Activated CD8-positive, alpha-beta T cell treated with anti-CD3 and anti-CD28 coated beads, Interleukin-2, amount 10 ng/mL, durations not matched to agents 7 days and 5 days (primary cell): Measurements from ENCODE around the gene PYDC1. TPM values are rescaled to one million over a fixed set of nuclear protein-coding genes. Genes with fewer than 3 reads are reported as not detected.
"Not testable (repeated sequence)": the region's sequence is repeated elsewhere in the genome, so short reads cannot be mapped to it uniquely, and the experiment has no call there.

Experiments
- ATAC-seq: fragments of 150-1000 bp; cut with Tn5 transposase; one replicate; pipeline ENCODE4 v1.10.0; 2021; ENCODE audit warnings: moderate library complexity
- CTCF ChIA-PET: fragments of 350-600 bp; sonication (Branson Sonifier 250); formaldehyde crosslinking; loops from one replicate; lab custom pipeline; 2021; ENCODE audit warnings: antibody characterized with exemption; lab: Charles Lee
- POLR2A ChIA-PET: fragments of 350-600 bp; sonication (Branson Sonifier 250); formaldehyde crosslinking; loops from one replicate; lab custom pipeline; 2021; ENCODE audit warnings: antibody characterized with exemption; lab: Charles Lee
- DNase-seq: peaks from one replicate; pipeline ENCODE4 v3.0.0-alpha.2; 2020
- H3K27ac Mint-ChIP-seq: one replicate; pipeline ENCODE4 v1.8.0; 2021; ENCODE audit warnings: mild to moderate bottlenecking, mixed read lengths
- H3K27me3 Mint-ChIP-seq: one replicate; pipeline ENCODE4 v1.8.0; 2021; ENCODE audit warnings: low read depth, mixed read lengths
- H3K36me3 Mint-ChIP-seq: one replicate; pipeline ENCODE4 v1.8.0; 2021; ENCODE audit warnings: low read depth, mixed read lengths
- H3K4me1 Mint-ChIP-seq: one replicate; pipeline ENCODE4 v1.8.0; 2021; ENCODE audit warnings: low read depth, mixed read lengths
- H3K4me3 Mint-ChIP-seq: one replicate; pipeline ENCODE4 v1.8.0; 2021; ENCODE audit warnings: mild to moderate bottlenecking, mixed read lengths
- H3K9me3 Mint-ChIP-seq: one replicate; pipeline ENCODE4 v1.8.0; 2022; ENCODE audit warnings: mixed read lengths; ENCODE audit not compliant: insufficient read depth
- total RNA-seq, 2 experiments: library from RNA; stranded (reverse); gene quantifications; one replicate each; pipeline ENCODE4 v1.2.3, GENCODE V29; 2021

PYDC1 gene
- total RNA-seq, 2 experiments from 2014 or later: not detected

- POLR2A ChIA-PET: interaction anchor here (0.6 to 3.3 kb wide), 9 partner anchors 8 to 273 kb away, joined by 3 to 34 read pairs (median 4); partner anchors contain the start of gene ARMC5
- H3K27ac Mint-ChIP-seq: no peak overlapping the region
Observed at GRCh38 chr16:31185339-31185738, 31.6 kb downstream of the PYDC1 start.

GRCh38 chr16:31184888-31185287 is 32.0 kb downstream of the PYDC1 start:
- peak overlapping the region; percentile 50 for H3K4me3 Mint-ChIP-seq
- peaks cover 76% of the 10 kb centered on the region for H3K4me1 Mint-ChIP-seq
- peaks cover 94% of the 10 kb centered on the region for H3K36me3 Mint-ChIP-seq
- ChIA-PET CTCF (interaction anchor here (1.1 to 1.2 kb wide), 2 partner anchors 17 to 198 kb away, joined by 3 to 4 read pairs; no protein-coding TSS in a partner anchor), POLR2A (interaction anchor here (1.5 to 6.2 kb wide), 7 partner anchors 8 to 273 kb away, joined by 4 to 87 read pairs (median 8); partner anchors contain the start of genes ARMC5 and PYCARD)
- no peaks in the 10 kb centered on the region for H3K9me3 Mint-ChIP-seq
- DNase-seq (no peak), ATAC-seq (no peak)
- no peaks in the 10 kb centered on the region for H3K27me3 Mint-ChIP-seq
- H3K27ac Mint-ChIP-seq: peak overlapping the region; percentile 72

More at GRCh38 chr16:31185339-31185738, 31.6 kb downstream of the PYDC1 start:
- peaks cover 96% of the 10 kb centered on the region for H3K36me3 Mint-ChIP-seq
- H3K4me3 Mint-ChIP-seq: peak overlapping the region; percentile 46
- ATAC-seq (no peak), DNase-seq (no peak)
- peaks cover 80% of the 10 kb centered on the region for H3K4me1 Mint-ChIP-seq
- no peaks in the 10 kb centered on the region for H3K9me3 Mint-ChIP-seq
- no peaks in the 10 kb centered on the region for H3K27me3 Mint-ChIP-seq
- CTCF ChIA-PET: interaction anchor here (1.1 to 1.2 kb wide), 2 partner anchors 16 to 198 kb away, joined by 3 to 4 read pairs; no protein-coding TSS in a partner anchor

- peak overlapping the region; percentile 81 for H3K27ac Mint-ChIP-seq
Observed at GRCh38 chr16:31183432-31184428, 33.2 kb downstream of the PYDC1 start.

GRCh38 chr16:31182391-31182790 is 34.5 kb downstream of the PYDC1 start:
- no peak for ATAC-seq
- CTCF ChIA-PET: interaction anchor here (0.9 to 1.4 kb wide), 2 partner anchors 197 to 201 kb away, joined by 3 read pairs; partner anchors contain the start of gene HSD3B7
- no peak for DNase-seq
- Mint-ChIP-seq H3K27ac (peak overlapping the region; percentile 97), H3K9me3 (no peaks in the 10 kb centered on the region), H3K27me3 (no peaks in the 10 kb centered on the region), H3K4me1 (peaks cover 68% of the 10 kb centered on the region), H3K36me3 (peaks cover 69% of the 10 kb centered on the region), H3K4me3 (peak overlapping the region; percentile 94)
- POLR2A ChIA-PET: interaction anchor here (0.6 to 6.2 kb wide), 6 partner anchors 11 to 108 kb away, joined by 3 to 87 read pairs (median 4); partner anchors contain the start of genes KAT8, PYCARD, ZNF646 and ZNF668

More at GRCh38 chr16:31183432-31184428, 33.2 kb downstream of the PYDC1 start:
- CTCF ChIA-PET: interaction anchor here (1.0 to 1.3 kb wide), 3 partner anchors 12 to 274 kb away, joined by 3 to 4 read pairs (median 3); no protein-coding TSS in a partner anchor
- peaks cover 68% of the 10 kb centered on the region for H3K4me1 Mint-ChIP-seq
- H3K4me3 Mint-ChIP-seq: peak overlapping the region; percentile 94
- H3K27me3 Mint-ChIP-seq: no peaks in the 10 kb centered on the region
- POLR2A ChIA-PET: interaction anchor here (0.5 to 6.2 kb wide), 13 partner anchors 9 to 277 kb away, joined by 3 to 87 read pairs (median 4); partner anchors contain the start of genes ARMC5, ITGAX, PYCARD and ZNF646
- H3K9me3 Mint-ChIP-seq: no peaks in the 10 kb centered on the region
- H3K36me3 Mint-ChIP-seq: peaks cover 83% of the 10 kb centered on the region
- no peak for ATAC-seq
- no peak for DNase-seq

GRCh38 chr16:31181102-31181830 is 35.7 kb downstream of the PYDC1 start:
- peak overlapping the region; percentile 97 for H3K27ac Mint-ChIP-seq
- peak overlapping the region; percentile 94 for H3K4me3 Mint-ChIP-seq
- ChIA-PET POLR2A (interaction anchor here (0.8 to 6.2 kb wide), 25 partner anchors 9 to 290 kb away, joined by 3 to 87 read pairs (median 5); partner anchors contain the start of genes ARMC5, ITGAX, KAT8 and PYCARD), CTCF (interaction anchor here (5.2 kb wide), 1 partner anchor 38 kb away, joined by 44 read pairs; no protein-coding TSS in a partner anchor)
- ATAC-seq (no peak), DNase-seq (peak; percentile 51)
- no peaks in the 10 kb centered on the region for H3K27me3 Mint-ChIP-seq
- H3K9me3 Mint-ChIP-seq: no peaks in the 10 kb centered on the region
- peaks cover 61% of the 10 kb centered on the region for H3K36me3 Mint-ChIP-seq
- H3K4me1 Mint-ChIP-seq: peaks cover 68% of the 10 kb centered on the region

GRCh38 chr16:31179747-31180459 is 37.0 kb downstream of the PYDC1 start, which contains the start of gene FUS:
Gene FUS (plus strand): TSS chr16:31180139. CDS start chr16:31180215, 76 bp downstream.
- no peaks in the 10 kb centered on the region for H3K27me3 Mint-ChIP-seq
- POLR2A ChIA-PET: interaction anchor here (0.6 to 6.2 kb wide), 49 partner anchors 9 to 695 kb away, joined by 3 to 87 read pairs (median 4); partner anchors contain the start of genes ARMC5, ITGAX, KAT8 and PRSS36
- DNase-seq (peak; percentile 92), ATAC-seq (peak; percentile 56)
- CTCF ChIA-PET: interaction anchor here (0.9 to 5.2 kb wide), 2 partner anchors 37 to 279 kb away, joined by 3 to 44 read pairs; partner anchors contain the start of gene ARMC5
- peaks cover 47% of the 10 kb centered on the region for H3K36me3 Mint-ChIP-seq
- no peaks in the 10 kb centered on the region for H3K9me3 Mint-ChIP-seq
- peaks cover 56% of the 10 kb centered on the region for H3K4me1 Mint-ChIP-seq
- peak within 1 kb of the TSS; percentile 97 for H3K27ac Mint-ChIP-seq
- peak within 1 kb of the TSS; percentile 94 for H3K4me3 Mint-ChIP-seq

- peaks cover 43% of the 10 kb centered on the region for H3K36me3 Mint-ChIP-seq
Observed at GRCh38 chr16:31179219-31179746, 37.7 kb downstream of the PYDC1 start.

GRCh38 chr16:31177136-31177535 is 39.8 kb downstream of the PYDC1 start:
- DNase-seq (peak; percentile 77), ATAC-seq (peak; percentile 23)
- H3K4me3 Mint-ChIP-seq: peak overlapping the region; percentile 61
- peak overlapping the region; percentile 95 for H3K27ac Mint-ChIP-seq
- H3K9me3 Mint-ChIP-seq: no peaks in the 10 kb centered on the region
- H3K36me3 Mint-ChIP-seq: peaks cover 22% of the 10 kb centered on the region
- CTCF ChIA-PET: interaction anchor here (0.7 to 5.2 kb wide), 10 partner anchors 12 to 283 kb away, joined by 3 to 44 read pairs (median 4); partner anchors contain the start of gene PYCARD
- peaks cover 30% of the 10 kb centered on the region for H3K4me1 Mint-ChIP-seq
- H3K27me3 Mint-ChIP-seq: no peaks in the 10 kb centered on the region
- POLR2A ChIA-PET: interaction anchor here (0.6 to 4.2 kb wide), 9 partner anchors 9 to 282 kb away, joined by 3 to 23 read pairs (median 5); partner anchors contain the start of genes ARMC5 and KAT8

More at GRCh38 chr16:31179219-31179746, 37.7 kb downstream of the PYDC1 start:
- peak overlapping the region; percentile 94 for H3K4me3 Mint-ChIP-seq
- peak; percentile 1 for ATAC-seq
- peak overlapping the region; percentile 97 for H3K27ac Mint-ChIP-seq
- peaks cover 50% of the 10 kb centered on the region for H3K4me1 Mint-ChIP-seq
- POLR2A ChIA-PET: interaction anchor here (0.6 to 6.2 kb wide), 35 partner anchors 9 to 694 kb away, joined by 3 to 87 read pairs (median 5); partner anchors contain the start of genes ARMC5, KAT8, PRSS36 and PYCARD
- H3K9me3 Mint-ChIP-seq: no peaks in the 10 kb centered on the region
- DNase-seq: no peak
- CTCF ChIA-PET: interaction anchor here (0.9 to 5.2 kb wide), 2 partner anchors 36 to 280 kb away, joined by 3 to 44 read pairs; partner anchors contain the start of gene ARMC5
- H3K27me3 Mint-ChIP-seq: no peaks in the 10 kb centered on the region

GRCh38 chr16:31170048-31170447 is 46.9 kb downstream of the PYDC1 start:
- DNase-seq, H3K36me3 Mint-ChIP-seq, H3K4me1 Mint-ChIP-seq, CTCF ChIA-PET, H3K27me3 Mint-ChIP-seq, ATAC-seq, H3K4me3 Mint-ChIP-seq, H3K27ac Mint-ChIP-seq, H3K9me3 Mint-ChIP-seq: not testable (repeated sequence)
- POLR2A ChIA-PET: interaction anchor here (1.3 kb wide), 1 partner anchor 9 kb away, joined by 3 read pairs; the partner anchor contains the start of gene FUS
